MM.1S (cell line): ENCODE data around the gene EYA2.

Source experiments
- CTCF ChIP-seq: fragments of 300-600 bp; sonication (generic); IDR thresholded peaks from 2 replicates; pipeline ENCODE4 v1.5.1; 2016; ENCODE audit warnings: antibody characterized with exemption, low read length, mixed read lengths
- EZH2 ChIP-seq: fragments of 300-600 bp; sonication (generic); optimal IDR thresholded peaks from 2 replicates; pipeline ENCODE3; 2017; ENCODE audit warnings: low read depth, mild to moderate bottlenecking, antibody characterized with exemption, low read length, mixed read lengths

- TF ChIP-seq CTCF = no peak
- TF ChIP-seq EZH2 = no peak
These were observed 104.0 kb downstream of the EYA2 start for GRCh38 chr20:46998477-46999240.
